ENCODE data around the gene PIAS4.

The PIAS4 gene

DNA sequence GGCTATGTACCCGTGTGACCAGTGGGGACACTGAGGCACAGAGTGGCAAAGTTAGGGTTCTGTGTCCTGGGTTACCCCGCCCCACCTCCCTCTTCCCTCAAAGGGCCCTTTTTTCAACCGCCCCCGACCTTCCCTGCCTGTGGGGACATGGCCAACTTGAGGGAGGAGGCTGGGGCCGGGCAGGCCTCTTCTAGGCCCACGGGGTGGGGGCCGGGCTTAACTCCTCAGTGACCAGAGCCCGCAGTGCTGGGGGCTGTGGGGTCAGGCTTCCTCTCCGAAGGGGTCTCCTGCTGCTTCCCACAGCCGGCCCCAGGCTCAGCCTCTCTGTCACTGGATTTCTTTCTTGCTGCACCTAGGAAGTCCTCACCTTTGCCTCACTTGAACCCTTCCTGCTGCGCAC, 23.9 kb downstream of the PIAS4 start:
- no peak for ATAC-seq
- TF ChIP-seq ESRRG (CRISPR knock-in tag; IDR thresholded peaks at IDR 0.05) (no peak), SNAI2 (CRISPR knock-in tag; IDR thresholded peaks at IDR 0.05) (no peak), ZNF8 (CRISPR knock-in tag; IDR thresholded peaks at IDR 0.05) (no peak), TOX (CRISPR knock-in tag; IDR thresholded peaks at IDR 0.05; ENCODE audit: borderline replicate concordance) (no peak), ARNTL (CRISPR knock-in tag; IDR thresholded peaks at IDR 0.05; ENCODE audit: borderline replicate concordance, low read depth) (no peak), ZC3H10 (CRISPR knock-in tag; IDR thresholded peaks at IDR 0.05) (no peak), ZFP3 (CRISPR knock-in tag; IDR thresholded peaks at IDR 0.05) (no peak), TCF4 (CRISPR knock-in tag; IDR thresholded peaks at IDR 0.05; ENCODE audit: borderline replicate concordance) (no peak), CSDC2 (CRISPR knock-in tag; IDR thresholded peaks at IDR 0.05) (no peak), ZFP30 (CRISPR knock-in tag; IDR thresholded peaks at IDR 0.05) (no peak), ISL1 (CRISPR knock-in tag; IDR thresholded peaks at IDR 0.05) (no peak), BACH2 (CRISPR knock-in tag; IDR thresholded peaks at IDR 0.05; ENCODE audit: borderline replicate concordance) (no peak), GLIS3 (CRISPR knock-in tag; IDR thresholded peaks at IDR 0.05) (no peak), RARB (CRISPR knock-in tag; IDR thresholded peaks at IDR 0.05) (no peak), ZNF70 (CRISPR knock-in tag; IDR thresholded peaks at IDR 0.05) (no peak)
- TF ChIP-seq, protein P1, sequence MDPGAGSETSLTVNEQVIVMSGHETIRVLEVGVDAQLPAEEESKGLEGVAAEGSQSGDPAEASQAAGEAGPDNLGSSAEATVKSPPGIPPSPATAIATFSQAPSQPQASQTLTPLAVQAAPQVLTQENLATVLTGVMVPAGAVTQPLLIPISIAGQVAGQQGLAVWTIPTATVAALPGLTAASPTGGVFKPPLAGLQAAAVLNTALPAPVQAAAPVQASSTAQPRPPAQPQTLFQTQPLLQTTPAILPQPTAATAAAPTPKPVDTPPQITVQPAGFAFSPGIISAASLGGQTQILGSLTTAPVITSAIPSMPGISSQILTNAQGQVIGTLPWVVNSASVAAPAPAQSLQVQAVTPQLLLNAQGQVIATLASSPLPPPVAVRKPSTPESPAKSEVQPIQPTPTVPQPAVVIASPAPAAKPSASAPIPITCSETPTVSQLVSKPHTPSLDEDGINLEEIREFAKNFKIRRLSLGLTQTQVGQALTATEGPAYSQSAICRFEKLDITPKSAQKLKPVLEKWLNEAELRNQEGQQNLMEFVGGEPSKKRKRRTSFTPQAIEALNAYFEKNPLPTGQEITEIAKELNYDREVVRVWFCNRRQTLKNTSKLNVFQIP (CRISPR knock-in tag; IDR thresholded peaks at IDR 0.05; ENCODE audit: borderline replicate concordance, low read depth): no peak
- TF ChIP-seq, protein P2, sequence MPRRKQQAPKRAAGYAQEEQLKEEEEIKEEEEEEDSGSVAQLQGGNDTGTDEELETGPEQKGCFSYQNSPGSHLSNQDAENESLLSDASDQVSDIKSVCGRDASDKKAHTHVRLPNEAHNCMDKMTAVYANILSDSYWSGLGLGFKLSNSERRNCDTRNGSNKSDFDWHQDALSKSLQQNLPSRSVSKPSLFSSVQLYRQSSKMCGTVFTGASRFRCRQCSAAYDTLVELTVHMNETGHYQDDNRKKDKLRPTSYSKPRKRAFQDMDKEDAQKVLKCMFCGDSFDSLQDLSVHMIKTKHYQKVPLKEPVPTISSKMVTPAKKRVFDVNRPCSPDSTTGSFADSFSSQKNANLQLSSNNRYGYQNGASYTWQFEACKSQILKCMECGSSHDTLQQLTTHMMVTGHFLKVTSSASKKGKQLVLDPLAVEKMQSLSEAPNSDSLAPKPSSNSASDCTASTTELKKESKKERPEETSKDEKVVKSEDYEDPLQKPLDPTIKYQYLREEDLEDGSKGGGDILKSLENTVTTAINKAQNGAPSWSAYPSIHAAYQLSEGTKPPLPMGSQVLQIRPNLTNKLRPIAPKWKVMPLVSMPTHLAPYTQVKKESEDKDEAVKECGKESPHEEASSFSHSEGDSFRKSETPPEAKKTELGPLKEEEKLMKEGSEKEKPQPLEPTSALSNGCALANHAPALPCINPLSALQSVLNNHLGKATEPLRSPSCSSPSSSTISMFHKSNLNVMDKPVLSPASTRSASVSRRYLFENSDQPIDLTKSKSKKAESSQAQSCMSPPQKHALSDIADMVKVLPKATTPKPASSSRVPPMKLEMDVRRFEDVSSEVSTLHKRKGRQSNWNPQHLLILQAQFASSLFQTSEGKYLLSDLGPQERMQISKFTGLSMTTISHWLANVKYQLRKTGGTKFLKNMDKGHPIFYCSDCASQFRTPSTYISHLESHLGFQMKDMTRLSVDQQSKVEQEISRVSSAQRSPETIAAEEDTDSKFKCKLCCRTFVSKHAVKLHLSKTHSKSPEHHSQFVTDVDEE (CRISPR knock-in tag; IDR thresholded peaks at IDR 0.05): no peak
- TF ChIP-seq, protein P3, sequence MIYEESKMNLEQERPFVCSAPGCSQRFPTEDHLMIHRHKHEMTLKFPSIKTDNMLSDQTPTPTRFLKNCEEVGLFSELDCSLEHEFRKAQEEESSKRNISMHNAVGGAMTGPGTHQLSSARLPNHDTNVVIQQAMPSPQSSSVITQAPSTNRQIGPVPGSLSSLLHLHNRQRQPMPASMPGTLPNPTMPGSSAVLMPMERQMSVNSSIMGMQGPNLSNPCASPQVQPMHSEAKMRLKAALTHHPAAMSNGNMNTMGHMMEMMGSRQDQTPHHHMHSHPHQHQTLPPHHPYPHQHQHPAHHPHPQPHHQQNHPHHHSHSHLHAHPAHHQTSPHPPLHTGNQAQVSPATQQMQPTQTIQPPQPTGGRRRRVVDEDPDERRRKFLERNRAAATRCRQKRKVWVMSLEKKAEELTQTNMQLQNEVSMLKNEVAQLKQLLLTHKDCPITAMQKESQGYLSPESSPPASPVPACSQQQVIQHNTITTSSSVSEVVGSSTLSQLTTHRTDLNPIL (CRISPR knock-in tag; IDR thresholded peaks at IDR 0.05; ENCODE audit: low read depth): no peak
- TF ChIP-seq, protein P4, sequence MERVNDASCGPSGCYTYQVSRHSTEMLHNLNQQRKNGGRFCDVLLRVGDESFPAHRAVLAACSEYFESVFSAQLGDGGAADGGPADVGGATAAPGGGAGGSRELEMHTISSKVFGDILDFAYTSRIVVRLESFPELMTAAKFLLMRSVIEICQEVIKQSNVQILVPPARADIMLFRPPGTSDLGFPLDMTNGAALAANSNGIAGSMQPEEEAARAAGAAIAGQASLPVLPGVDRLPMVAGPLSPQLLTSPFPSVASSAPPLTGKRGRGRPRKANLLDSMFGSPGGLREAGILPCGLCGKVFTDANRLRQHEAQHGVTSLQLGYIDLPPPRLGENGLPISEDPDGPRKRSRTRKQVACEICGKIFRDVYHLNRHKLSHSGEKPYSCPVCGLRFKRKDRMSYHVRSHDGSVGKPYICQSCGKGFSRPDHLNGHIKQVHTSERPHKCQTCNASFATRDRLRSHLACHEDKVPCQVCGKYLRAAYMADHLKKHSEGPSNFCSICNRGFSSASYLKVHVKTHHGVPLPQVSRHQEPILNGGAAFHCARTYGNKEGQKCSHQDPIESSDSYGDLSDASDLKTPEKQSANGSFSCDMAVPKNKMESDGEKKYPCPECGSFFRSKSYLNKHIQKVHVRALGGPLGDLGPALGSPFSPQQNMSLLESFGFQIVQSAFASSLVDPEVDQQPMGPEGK (CRISPR knock-in tag; IDR thresholded peaks at IDR 0.05; ENCODE audit: borderline replicate concordance): no peak

DNA sequence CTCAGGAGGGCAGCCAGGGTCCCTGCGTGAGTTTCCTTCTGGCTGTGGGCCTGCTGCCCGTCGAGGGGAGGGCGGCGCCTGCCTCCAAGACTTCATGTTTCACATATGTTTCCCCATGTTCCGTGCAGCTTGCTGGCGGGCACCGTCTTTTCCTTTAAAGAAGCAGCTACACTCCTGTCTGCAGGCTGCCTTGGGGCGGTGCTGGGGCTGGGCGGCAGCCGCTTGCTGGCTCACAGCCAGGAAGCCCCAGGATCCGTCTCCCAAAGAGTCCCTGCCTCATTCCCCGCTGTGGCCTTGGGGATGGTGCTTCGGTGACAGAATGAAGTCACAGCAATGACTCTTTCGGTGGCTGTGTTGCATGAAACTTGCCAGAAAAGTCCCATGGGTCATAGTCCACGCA, 24.9 kb downstream of the PIAS4 start:
- TF ChIP-seq SNAI2 (CRISPR knock-in tag; IDR thresholded peaks at IDR 0.05) (no peak), CSDC2 (CRISPR knock-in tag; IDR thresholded peaks at IDR 0.05) (no peak), ZNF565 (CRISPR knock-in tag; conservative IDR thresholded peaks at IDR 0.05; ENCODE audit: low read depth) (no peak), TOX (CRISPR knock-in tag; IDR thresholded peaks at IDR 0.05; ENCODE audit: borderline replicate concordance) (no peak), BACH2 (CRISPR knock-in tag; IDR thresholded peaks at IDR 0.05; ENCODE audit: borderline replicate concordance) (no peak), ZFP3 (CRISPR knock-in tag; IDR thresholded peaks at IDR 0.05) (no peak), ARNTL (CRISPR knock-in tag; IDR thresholded peaks at IDR 0.05; ENCODE audit: borderline replicate concordance, low read depth) (no peak), ZNF8 (CRISPR knock-in tag; IDR thresholded peaks at IDR 0.05) (no peak), TCF4 (CRISPR knock-in tag; IDR thresholded peaks at IDR 0.05; ENCODE audit: borderline replicate concordance) (no peak), PPARA (CRISPR knock-in tag; IDR thresholded peaks at IDR 0.05; ENCODE audit: borderline replicate concordance) (no peak), ZFP30 (CRISPR knock-in tag; IDR thresholded peaks at IDR 0.05) (no peak), ESRRG (CRISPR knock-in tag; IDR thresholded peaks at IDR 0.05) (no peak), RARB (CRISPR knock-in tag; IDR thresholded peaks at IDR 0.05) (no peak), GLIS3 (CRISPR knock-in tag; IDR thresholded peaks at IDR 0.05) (no peak), ZNF70 (CRISPR knock-in tag; IDR thresholded peaks at IDR 0.05) (no peak)
- TF ChIP-seq, protein P4 (CRISPR knock-in tag; IDR thresholded peaks at IDR 0.05; ENCODE audit: borderline replicate concordance): no peak
- TF ChIP-seq, protein P5, sequence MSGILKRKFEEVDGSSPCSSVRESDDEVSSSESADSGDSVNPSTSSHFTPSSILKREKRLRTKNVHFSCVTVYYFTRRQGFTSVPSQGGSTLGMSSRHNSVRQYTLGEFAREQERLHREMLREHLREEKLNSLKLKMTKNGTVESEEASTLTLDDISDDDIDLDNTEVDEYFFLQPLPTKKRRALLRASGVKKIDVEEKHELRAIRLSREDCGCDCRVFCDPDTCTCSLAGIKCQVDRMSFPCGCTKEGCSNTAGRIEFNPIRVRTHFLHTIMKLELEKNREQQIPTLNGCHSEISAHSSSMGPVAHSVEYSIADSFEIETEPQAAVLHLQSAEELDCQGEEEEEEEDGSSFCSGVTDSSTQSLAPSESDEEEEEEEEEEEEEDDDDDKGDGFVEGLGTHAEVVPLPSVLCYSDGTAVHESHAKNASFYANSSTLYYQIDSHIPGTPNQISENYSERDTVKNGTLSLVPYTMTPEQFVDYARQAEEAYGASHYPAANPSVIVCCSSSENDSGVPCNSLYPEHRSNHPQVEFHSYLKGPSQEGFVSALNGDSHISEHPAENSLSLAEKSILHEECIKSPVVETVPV (CRISPR knock-in tag; IDR thresholded peaks at IDR 0.05): no peak
- no peak for ATAC-seq
